22Rv1 (cell line): ENCODE measurements around the gene AIG1.
"Not testable (repeated sequence)": the region's sequence is repeated elsewhere in the genome, so short reads cannot be mapped to it uniquely, and the experiment has no call there.

Experiments
- H3K27ac ChIP-seq: fragments of 450-650 bp; 2 replicates; pipeline ENCODE4 v1.5.1; 2017
- CTCF ChIP-seq: fragments of 450-650 bp; IDR thresholded peaks from 2 replicates; pipeline ENCODE4 v1.5.1; 2017; ENCODE audit warnings: mild to moderate bottlenecking
- ZFX ChIP-seq: fragments of 450-650 bp; IDR thresholded peaks from 2 replicates; pipeline ENCODE4 v1.6.1; 2017; ENCODE audit warnings: antibody characterized with exemption, borderline replicate concordance

Gene AIG1

DNA sequence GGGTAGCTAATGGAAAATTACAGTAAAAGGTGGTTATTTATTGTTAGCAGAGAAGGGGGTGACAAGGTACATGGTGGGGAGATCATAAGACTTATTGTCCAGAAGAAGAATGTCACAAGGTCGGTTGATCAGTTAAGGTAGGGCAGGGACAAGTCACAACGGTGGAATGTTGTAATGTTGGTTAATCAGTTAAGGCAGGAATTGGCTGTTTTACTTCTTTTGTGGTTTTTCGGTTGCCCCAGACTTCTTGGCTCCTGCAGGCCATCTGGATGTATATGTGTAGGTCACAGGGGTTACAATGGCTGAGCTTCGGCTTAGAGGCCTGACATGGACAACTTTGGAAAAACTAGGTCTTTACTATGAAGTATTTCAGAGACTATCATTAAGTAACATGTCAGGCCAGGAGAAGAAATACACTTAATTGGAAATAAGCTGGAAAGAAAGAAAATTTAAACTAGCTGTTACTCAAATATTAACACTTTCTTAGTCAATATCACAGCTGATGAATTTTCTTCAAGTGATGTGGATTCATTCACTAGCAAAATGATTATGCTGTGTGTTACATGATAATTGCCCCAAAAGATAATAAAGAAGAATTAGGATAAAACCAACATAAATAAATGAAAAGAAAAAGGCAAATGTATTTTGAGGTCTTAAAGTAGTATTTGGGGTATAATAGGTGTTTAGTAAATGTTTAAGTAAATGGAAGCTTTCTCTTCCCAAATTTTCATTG lies 4.4 kb downstream of the AIG1 start:
- no peak for TF ChIP-seq CTCF
- TF ChIP-seq ZFX: no peak
- no peak overlapping the region for H3K27ac ChIP-seq

GRCh38 chr6:143068001-143068400 lies 7.3 kb downstream of the AIG1 start:
- no peak overlapping the region for H3K27ac ChIP-seq
- no peak for TF ChIP-seq CTCF

GRCh38 chr6:143074101-143074500 lies 13.4 kb downstream of the AIG1 start:
- no peak overlapping the region for H3K27ac ChIP-seq
- TF ChIP-seq CTCF: no peak
- TF ChIP-seq ZFX: no peak

DNA sequence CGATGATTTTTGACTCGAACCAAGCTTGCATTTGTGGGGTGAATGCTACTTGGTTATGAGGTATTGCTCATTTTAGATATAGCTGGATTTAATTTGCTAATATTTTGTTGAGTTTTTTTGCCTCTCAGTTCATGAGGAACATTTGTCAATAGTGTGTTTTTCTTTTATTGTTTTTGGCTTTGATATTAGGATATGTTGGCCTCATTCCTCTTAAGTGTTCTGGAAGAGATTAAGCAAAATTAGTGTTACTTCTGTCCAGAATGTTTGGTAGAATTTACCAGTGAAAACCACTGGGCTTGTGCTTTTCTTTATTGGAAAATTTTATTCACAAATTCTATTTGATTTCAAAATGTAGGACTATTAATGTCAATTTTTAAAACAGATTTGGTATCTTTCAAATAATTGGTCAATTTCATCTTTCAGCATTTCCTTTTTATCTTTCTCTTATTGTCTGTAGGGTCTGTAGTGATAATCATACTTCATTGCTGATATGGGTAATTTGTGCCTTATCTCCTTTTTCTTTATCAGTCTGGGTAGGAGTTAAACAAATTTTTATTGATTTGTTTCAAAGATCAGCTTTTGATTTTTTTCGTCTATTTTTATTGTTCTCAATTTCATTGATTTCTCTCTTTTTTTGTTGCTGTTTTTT lies 14.1 kb downstream of the AIG1 start:
- TF ChIP-seq ZFX (no peak), CTCF (no peak)
- H3K27ac ChIP-seq: no peak overlapping the region

DNA sequence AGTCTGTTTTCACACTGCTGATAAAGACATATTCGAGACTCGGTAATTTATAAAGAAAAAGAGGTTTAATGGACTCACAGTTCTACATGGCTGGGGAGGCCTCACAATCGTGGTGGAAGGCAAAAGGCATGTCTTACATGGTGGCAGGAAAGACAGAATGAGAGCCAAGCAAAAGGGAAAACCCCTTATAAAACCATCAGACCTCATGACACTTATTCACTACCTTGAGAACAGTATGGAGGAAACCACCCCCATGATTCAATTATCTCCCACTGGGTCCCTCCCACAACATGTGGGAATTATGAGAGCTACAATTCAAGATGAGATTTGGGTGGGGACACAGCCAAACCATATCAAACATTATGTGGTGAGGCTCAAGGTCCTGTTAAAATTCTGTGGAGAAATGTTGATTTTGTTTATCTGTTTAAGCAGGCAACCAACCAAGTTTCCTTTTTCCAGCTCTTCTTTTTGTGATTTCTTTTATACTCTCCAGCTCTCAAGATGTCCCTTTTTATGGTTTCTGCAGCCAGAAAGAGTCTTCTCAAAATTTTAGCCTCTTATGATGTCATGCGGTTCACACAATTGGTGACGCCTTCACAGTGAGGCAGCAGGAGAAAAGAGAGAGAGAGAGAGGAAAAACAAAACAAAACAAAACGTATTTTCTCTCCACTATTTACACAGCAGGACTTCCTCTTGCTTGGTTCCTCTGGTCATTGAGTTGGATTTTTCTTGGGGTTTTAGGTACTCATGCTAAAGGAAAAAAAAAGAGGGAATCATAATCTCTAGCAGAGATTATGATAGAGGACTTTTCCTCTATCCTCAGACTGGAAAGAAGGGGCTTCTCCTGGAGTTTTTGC lies 18.0 kb downstream of the AIG1 start:
- TF ChIP-seq CTCF: no peak
- no peak for TF ChIP-seq ZFX
- no peak overlapping the region for H3K27ac ChIP-seq

DNA sequence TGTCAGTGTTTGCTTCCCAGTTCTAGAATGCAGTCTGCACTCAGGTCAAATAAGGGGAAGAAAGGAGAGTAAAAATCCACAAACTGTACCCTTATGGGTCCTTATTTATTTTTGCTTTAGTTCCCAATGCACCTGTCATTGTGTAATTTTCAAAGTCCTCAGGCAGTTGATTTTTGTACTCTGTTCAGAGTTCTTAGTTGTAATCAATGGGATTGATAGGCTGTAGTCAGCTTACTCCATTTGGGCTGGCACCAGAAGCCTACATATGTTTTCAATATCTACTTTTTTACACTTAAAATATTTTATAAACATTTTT lies 18.6 kb downstream of the AIG1 start:
- no peak overlapping the region for H3K27ac ChIP-seq
- TF ChIP-seq CTCF (no peak), ZFX (no peak)

DNA sequence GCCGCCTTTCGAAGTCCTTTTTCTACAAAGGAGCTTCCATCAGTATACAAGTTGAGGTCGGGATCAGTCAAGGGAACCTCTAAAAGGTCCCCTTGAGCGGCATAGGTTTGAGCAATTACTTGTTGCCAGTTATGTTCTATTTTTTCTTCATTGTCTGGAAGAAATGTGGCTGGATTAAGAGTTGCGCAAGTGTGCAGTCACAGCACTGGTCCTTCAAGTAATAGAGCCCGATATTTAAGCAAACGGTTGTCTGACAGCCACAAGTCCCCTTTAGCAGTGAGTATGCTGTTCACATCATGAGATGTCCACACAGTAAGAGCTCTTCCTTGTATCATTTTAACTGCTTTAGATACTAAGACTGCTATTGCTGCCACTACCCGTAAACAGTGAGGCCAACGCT lies 21.6 kb downstream of the AIG1 start:
- H3K27ac ChIP-seq: not testable (repeated sequence)

- not testable (repeated sequence) for H3K27ac ChIP-seq
Observed at GRCh38 chr6:143084019-143084418, 23.3 kb downstream of the AIG1 start.

DNA sequence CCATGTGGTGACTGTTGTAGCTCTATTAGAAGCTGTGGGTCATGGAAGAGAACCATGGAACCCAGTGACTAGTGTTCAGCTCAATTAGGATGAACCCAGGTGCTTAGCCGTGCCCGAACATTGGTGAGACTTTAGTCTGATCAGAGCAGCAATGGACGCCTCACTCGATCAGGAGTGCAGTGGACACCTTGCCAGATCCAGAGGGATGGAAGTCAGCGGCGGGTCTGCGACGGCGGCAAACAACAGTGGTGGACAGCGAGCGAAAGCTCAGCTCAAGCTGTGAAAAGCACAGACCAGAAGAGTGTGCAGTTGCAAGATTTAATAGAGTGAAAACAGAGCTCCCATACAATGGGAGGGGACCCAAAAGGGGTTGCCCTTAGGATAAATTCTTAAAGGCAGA lies 26.6 kb downstream of the AIG1 start:
- H3K27ac ChIP-seq: not testable (repeated sequence)
